SK-N-SH (cell line): Measurements from ENCODE around the gene DLG1. TPM values are rescaled to one million over a fixed set of nuclear protein-coding genes. Genes with fewer than 3 reads are reported as not detected.

ENCODE experiments used
- CTCF ChIA-PET: fragments of 300-600, 350-600 bp; formaldehyde crosslinking; extraction: SDS; loops from one replicate; lab custom pipeline; 2021; lab: Yijun Ruan, JAX
- POLR2A ChIA-PET: fragments of 350-600 bp; sonication (Branson Sonifier 250); formaldehyde crosslinking; extraction: SDS; loops from one replicate; lab custom pipeline; 2020; ENCODE audit warnings: antibody characterized with exemption, inconsistent platforms; lab: Yijun Ruan, JAX
- DNase-seq: peaks from one replicate; pipeline ENCODE4 v3.0.0; 2012
- H2AFZ ChIP-seq: fragments of 200-600 bp; sonication (generic); 2 replicates; pipeline ENCODE4 v1.8.1; 2016; ENCODE audit warnings: antibody characterized with exemption, mild to moderate bottlenecking, low read depth
- H3F3A ChIP-seq: fragments of 200-600 bp; sonication (generic); replicated peaks from 2 replicates; pipeline ENCODE3; 2016; ENCODE audit warnings: antibody characterized with exemption, mild to moderate bottlenecking; ENCODE audit not compliant: insufficient read depth
- H3K27ac ChIP-seq, 2 experiments: fragments of 200-500 bp in 1 of 2; fragments of 200-600 bp in 1 of 2; sonication (Bioruptor generic) in 1 of 2; sonication (generic), shearing (Covaris generic) in 1 of 2; 2 replicates each; pipeline versions ENCODE4 v1.5.1 to v1.6.1; 2014 to 2016; ENCODE audit warnings: low read depth in 2 of 2, inconsistent platforms in 1 of 2, low read length in 1 of 2, mild to moderate bottlenecking in 1 of 2, mixed read lengths in 1 of 2
- H3K27me3 ChIP-seq: fragments of 200-600 bp; sonication (generic), shearing (Covaris generic); 2 replicates; pipeline ENCODE4 v1.6.1; 2016; ENCODE audit warnings: mixed run types; ENCODE audit not compliant: insufficient read depth
- H3K36me3 ChIP-seq, 2 experiments: fragments of 200-500 bp in 1 of 2; fragments of 200-600 bp in 1 of 2; sonication (Bioruptor generic) in 1 of 2; sonication (generic) in 1 of 2; replicated peaks in 1 of 2; 2 replicates each; pipeline versions ENCODE3 to v1.5.1; 2014 to 2016; ENCODE audit warnings: low read length in 1 of 2, mild to moderate bottlenecking in 1 of 2; ENCODE audit not compliant: insufficient read depth in 2 of 2, control insufficient read depth in 1 of 2
- H3K4me1 ChIP-seq, 2 experiments: fragments of 200-500 bp in 1 of 2; fragments of 200-600 bp in 1 of 2; sonication (Bioruptor generic) in 1 of 2; sonication (generic), shearing (Covaris generic) in 1 of 2; 2 replicates each; pipeline versions ENCODE4 v1.5.1 to v1.6.1; 2014 to 2016; ENCODE audit warnings: low read depth in 1 of 2, low read length in 1 of 2, mixed run types in 1 of 2; ENCODE audit not compliant: insufficient read depth in 2 of 2, control insufficient read depth in 1 of 2
- H3K4me2 ChIP-seq: fragments of 200-600 bp; sonication (generic), shearing (Covaris generic); 2 replicates; pipeline ENCODE4 v1.6.1; 2017; ENCODE audit warnings: mixed run types
- H3K4me3 ChIP-seq, 2 experiments: fragments of 200-500 bp in 1 of 2; fragments of 200-600 bp in 1 of 2; sonication (Bioruptor generic) in 1 of 2; sonication (generic), shearing (Covaris generic) in 1 of 2; 2 replicates each; pipeline versions ENCODE4 v1.5.1 to v1.8.1; 2014 to 2016; ENCODE audit warnings: low read depth in 2 of 2, inconsistent platforms in 1 of 2, low read length in 1 of 2, mild to moderate bottlenecking in 1 of 2, mixed read lengths in 1 of 2, moderate library complexity in 1 of 2
- H3K79me2 ChIP-seq: fragments of 200-600 bp; sonication (generic); 2 replicates; pipeline ENCODE4 v1.8.1; 2017; ENCODE audit warnings: mild to moderate bottlenecking; ENCODE audit not compliant: insufficient read depth
- H3K9ac ChIP-seq: fragments of 200-600 bp; sonication (generic); 2 replicates; pipeline ENCODE4 v1.6.1; 2017; ENCODE audit warnings: mixed run types
- H3K9me2 ChIP-seq: fragments of 200-600 bp; sonication (generic); 2 replicates; pipeline ENCODE4 v1.6.1; 2017; ENCODE audit warnings: mixed run types
- H3K9me3 ChIP-seq: fragments of 200-600 bp; sonication (generic); 2 replicates; pipeline ENCODE4 v1.6.1; 2017; ENCODE audit warnings: mixed run types, mild to moderate bottlenecking, moderate library complexity
- H4K20me1 ChIP-seq: fragments of 200-600 bp; sonication (generic); 2 replicates; pipeline ENCODE4 v1.6.1; 2017; ENCODE audit warnings: mild to moderate bottlenecking, mixed run types; ENCODE audit not compliant: insufficient read depth
- EZH2phosphoT487 ChIP-seq: fragments of 200-600 bp; sonication (generic); IDR thresholded peaks from 2 replicates; pipeline ENCODE4 v1.6.1; 2017; ENCODE audit warnings: low read depth, mixed run types, mild to moderate bottlenecking, antibody characterized with exemption, moderate library complexity, borderline replicate concordance
- FOSL2 ChIP-seq: IDR thresholded peaks from 2 replicates; pipeline ENCODE4 v1.4.0; 2012; ENCODE audit warnings: low read depth, mild to moderate bottlenecking, moderate library complexity, borderline replicate concordance
- FOXJ3 ChIP-seq: sonication (generic); formaldehyde crosslinking; IDR thresholded peaks from 2 replicates; pipeline ENCODE4 v1.5.1; 2020; ENCODE audit warnings: mild to moderate bottlenecking, missing genetic modification reagents
- JUND ChIP-seq: IDR thresholded peaks from 2 replicates; pipeline ENCODE4 v1.4.0; 2012
- NFIC ChIP-seq: IDR thresholded peaks from 2 replicates; pipeline ENCODE4 v1.4.0; 2012; ENCODE audit warnings: borderline replicate concordance
- NRF1 ChIP-seq: IDR thresholded peaks from 2 replicates; pipeline ENCODE4 v1.6.1; 2012; ENCODE audit warnings: low read depth, mild to moderate bottlenecking, low read length
- PBX3 ChIP-seq: IDR thresholded peaks from 2 replicates; pipeline ENCODE4; 2012
- POLR2AphosphoS5 ChIP-seq: IDR thresholded peaks from 2 replicates; pipeline ENCODE4 v1.6.1; 2012; ENCODE audit warnings: low read depth, low read length
- RXRA ChIP-seq: IDR thresholded peaks from 2 replicates; pipeline ENCODE4 v1.4.0; 2012; ENCODE audit warnings: low read depth, mild to moderate bottlenecking, borderline replicate concordance
- SIN3A ChIP-seq: IDR thresholded peaks from 2 replicates; pipeline ENCODE4 v1.6.1; 2012; ENCODE audit warnings: low read depth, mild to moderate bottlenecking, low read length, moderate library complexity, borderline replicate concordance
- SMC3 ChIP-seq: IDR thresholded peaks from 2 replicates; pipeline ENCODE4 v1.6.1; 2012; ENCODE audit warnings: low read depth, low read length, improper control_type of control experiment
- YY1 ChIP-seq: IDR thresholded peaks from 2 replicates; pipeline ENCODE4 v1.4.0; 2012; ENCODE audit warnings: low read depth, mild to moderate bottlenecking
- WGBS: methylation state at CpG from one replicate; pipeline ENCODE4 v1.1.6; 2017; ENCODE audit warnings: low lambda C conversion rate; 5-methylcytosine and 5-hydroxymethylcytosine counted together
- polyA plus RNA-seq, 3 experiments: library from polyadenylated mRNA; depleted of rRNA; stranded (reverse); fragments of >200 nt; gene quantifications; 2 replicates each; pipeline ENCODE4 v1.2.3, GENCODE V29; 2012

The DLG1 gene
- polyA plus RNA-seq, 1 of the 3 experiments (the other 2 are of a cell fraction) = 16.5 TPM

GRCh38 chr3:197317250-197317963 lies 19.0 kb upstream of the DLG1 start:
- H3K4me3 ChIP-seq = no peak overlapping the region
- peaks cover 8% of the 10 kb centered on the region for H3K9me3 ChIP-seq
- no peaks in the 10 kb centered on the region for H4K20me1 ChIP-seq
- POLR2A ChIA-PET = no interaction called here
- no peak for TF ChIP-seq FOXJ3 (CRISPR knock-in tag)
- peak; percentile 46 for TF ChIP-seq JUND
- peak; percentile 66; the same call in 1 of the 2 replicates for TF ChIP-seq FOSL2
- H3K27ac ChIP-seq = no peak overlapping the region
- WGBS = 71% methylated on average over 9 of the region's 9 CpGs
- no peaks in the 10 kb centered on the region for H3K79me2 ChIP-seq
- H3K4me1 ChIP-seq = no peaks in the 10 kb centered on the region
- H3K36me3 ChIP-seq = no peaks in the 10 kb centered on the region
- no peaks in the 10 kb centered on the region for H3F3A ChIP-seq
- no peak overlapping the region for H3K4me2 ChIP-seq
- CTCF ChIA-PET = interaction anchor here (1.1 kb wide), 1 partner anchor 12 kb away, joined by 3 read pairs; no protein-coding TSS in a partner anchor
- no peak overlapping the region for H2AFZ ChIP-seq
- no peaks in the 10 kb centered on the region for H3K27me3 ChIP-seq
- no peak overlapping the region for H3K9ac ChIP-seq
- H3K9me2 ChIP-seq = no peaks in the 10 kb centered on the region
- DNase-seq = no peak

- Histone ChIP-seq H3K27ac (no peak overlapping the region), H3K27me3 (no peaks in the 10 kb centered on the region), H3K9me3 (no peaks in the 10 kb centered on the region; the same call in 1 of the 2 replicates), H4K20me1 (no peaks in the 10 kb centered on the region), H3K79me2 (no peaks in the 10 kb centered on the region), H3K4me3 (no peak overlapping the region), H3F3A (peaks cover 10% of the 10 kb centered on the region), H3K9me2 (no peaks in the 10 kb centered on the region), H2AFZ (no peak overlapping the region), H3K9ac (no peak overlapping the region)
- POLR2A ChIA-PET = no interaction called here
- WGBS = 97% methylated on average over 1 of the region's 1 CpG
- CTCF ChIA-PET = no interaction called here
- no peak for TF ChIP-seq SIN3A
- TF ChIP-seq JUND = no peak
- TF ChIP-seq SMC3 = no peak
- no peak for TF ChIP-seq YY1
- TF ChIP-seq NFIC = no peak
- no peak for TF ChIP-seq RXRA
- no peak for TF ChIP-seq NRF1
- TF ChIP-seq FOSL2 = no peak
- no peak for TF ChIP-seq POLR2AphosphoS5
- no peak for TF ChIP-seq FOXJ3 (CRISPR knock-in tag)
- TF ChIP-seq EZH2phosphoT487 = no peak
- no peak for TF ChIP-seq PBX3
- TF ChIP-seq, all 33 proteins: peak for 0
- H3K4me1 ChIP-seq = peaks cover 2 to 14% of the 10 kb centered on the region in 2 experiments; a peak in 3 of 4 replicates
- no peak overlapping the region for H3K4me2 ChIP-seq
- DNase-seq = no peak
- H3K36me3 ChIP-seq = no peaks in the 10 kb centered on the region
Measured at GRCh38 chr3:197312431-197312830, 14.0 kb upstream of the DLG1 start.
